ENCODE measurements around the gene MAP3K14.

Gene MAP3K14

DNA sequence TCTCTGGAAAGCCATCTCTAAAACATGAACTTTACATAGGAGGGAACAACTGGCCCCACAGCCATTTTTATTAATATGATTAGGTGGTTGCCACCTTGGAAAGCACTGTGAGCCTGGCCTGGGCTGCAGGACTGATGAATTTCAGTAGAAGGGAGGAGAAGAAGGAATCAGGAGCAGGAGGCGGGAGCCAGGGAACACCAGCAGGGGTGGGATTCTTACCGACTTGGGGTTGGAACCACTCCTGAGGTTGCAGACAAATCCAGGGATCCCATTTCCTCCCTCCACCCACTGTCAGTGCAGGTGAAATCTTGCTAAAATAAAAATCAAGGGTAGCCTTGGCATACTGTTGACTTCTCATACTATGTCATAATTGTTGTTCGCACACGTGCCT is 16.9 kb upstream of the MAP3K14 start:
- H3K9me2 ChIP-seq (replicated peaks; ENCODE audit: insufficient read depth, low read length), result no peaks in the 10 kb centered on the region
- no peaks in the 10 kb centered on the region for H3K4me1 ChIP-seq (ENCODE audit: low read length)
- H3F3A ChIP-seq (ENCODE audit: insufficient read depth, low read length), result no peaks in the 10 kb centered on the region
- H3K4me3 ChIP-seq (ENCODE audit: low read length), result no peak overlapping the region
- DNase-seq, result no peak
- no peaks in the 10 kb centered on the region for H3K27me3 ChIP-seq (replicated peaks; ENCODE audit: insufficient read depth, low read length)
- no peaks in the 10 kb centered on the region for H3K79me2 ChIP-seq (ENCODE audit: low read length)
- no peaks in the 10 kb centered on the region for H4K20me1 ChIP-seq (ENCODE audit: insufficient read depth, low read length)
- H2AFZ ChIP-seq (ENCODE audit: low read length), result no peak overlapping the region
- no peak overlapping the region for H3K27ac ChIP-seq (ENCODE audit: low read length)
- TF ChIP-seq, protein P1, sequence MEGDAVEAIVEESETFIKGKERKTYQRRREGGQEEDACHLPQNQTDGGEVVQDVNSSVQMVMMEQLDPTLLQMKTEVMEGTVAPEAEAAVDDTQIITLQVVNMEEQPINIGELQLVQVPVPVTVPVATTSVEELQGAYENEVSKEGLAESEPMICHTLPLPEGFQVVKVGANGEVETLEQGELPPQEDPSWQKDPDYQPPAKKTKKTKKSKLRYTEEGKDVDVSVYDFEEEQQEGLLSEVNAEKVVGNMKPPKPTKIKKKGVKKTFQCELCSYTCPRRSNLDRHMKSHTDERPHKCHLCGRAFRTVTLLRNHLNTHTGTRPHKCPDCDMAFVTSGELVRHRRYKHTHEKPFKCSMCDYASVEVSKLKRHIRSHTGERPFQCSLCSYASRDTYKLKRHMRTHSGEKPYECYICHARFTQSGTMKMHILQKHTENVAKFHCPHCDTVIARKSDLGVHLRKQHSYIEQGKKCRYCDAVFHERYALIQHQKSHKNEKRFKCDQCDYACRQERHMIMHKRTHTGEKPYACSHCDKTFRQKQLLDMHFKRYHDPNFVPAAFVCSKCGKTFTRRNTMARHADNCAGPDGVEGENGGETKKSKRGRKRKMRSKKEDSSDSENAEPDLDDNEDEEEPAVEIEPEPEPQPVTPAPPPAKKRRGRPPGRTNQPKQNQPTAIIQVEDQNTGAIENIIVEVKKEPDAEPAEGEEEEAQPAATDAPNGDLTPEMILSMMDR (IDR thresholded peaks at IDR 0.05; ENCODE audit: low read length), result no peak
- no peak for TF ChIP-seq EZH2phosphoT487 (IDR thresholded peaks at IDR 0.05; ENCODE audit: low read length)
- no peak for TF ChIP-seq EZH2 (optimal IDR thresholded peaks at IDR 0.05; ENCODE audit: low read depth, low read length)
- H3K4me2 ChIP-seq (ENCODE audit: low read depth, low read length), result no peak overlapping the region
- no peaks in the 10 kb centered on the region for H3K9me3 ChIP-seq (replicated peaks; ENCODE audit: insufficient read depth, low read length)
- no peak overlapping the region for H3K9ac ChIP-seq (ENCODE audit: low read length)
- no peaks in the 10 kb centered on the region for H3K36me3 ChIP-seq (replicated peaks; ENCODE audit: insufficient read depth, low read length)

DNA sequence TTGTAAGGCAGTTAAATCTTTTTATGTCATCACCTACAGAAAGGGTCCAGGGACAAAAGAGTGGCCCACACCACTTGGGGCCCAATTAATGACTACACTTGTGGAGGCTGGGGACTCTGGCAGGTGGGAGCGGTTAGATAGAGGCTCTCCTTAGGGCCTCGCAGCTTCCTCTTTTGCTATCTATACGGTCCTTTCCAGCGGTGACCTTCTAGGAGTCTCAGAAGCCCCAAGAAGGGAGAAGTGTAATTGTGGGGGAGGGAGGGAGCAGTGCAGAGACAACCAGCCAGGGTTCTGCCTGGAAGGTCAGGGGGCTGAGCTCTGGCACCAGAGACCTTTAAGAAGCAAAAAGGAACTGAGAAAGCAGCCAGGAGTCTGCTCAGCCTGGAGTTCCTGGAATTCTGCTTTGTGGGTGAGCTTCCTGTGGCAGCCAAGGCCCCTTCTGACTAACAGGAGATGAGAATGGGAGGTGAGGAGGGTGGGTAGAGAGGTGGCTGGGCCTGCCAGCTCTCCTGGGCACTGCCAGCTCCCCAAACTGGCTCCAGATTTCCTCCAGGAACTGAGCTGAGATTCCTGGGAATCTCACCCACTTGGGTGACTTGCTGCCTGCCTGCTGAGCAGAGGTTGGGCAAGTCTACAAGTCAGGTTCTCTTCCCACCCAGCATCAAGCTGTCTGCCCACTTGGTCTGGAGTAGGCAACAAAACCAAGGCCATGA is 16.3 kb upstream of the MAP3K14 start:
- Histone ChIP-seq H3K4me3 (ENCODE audit: low read length) (no peak overlapping the region), H3F3A (ENCODE audit: insufficient read depth, low read length) (no peaks in the 10 kb centered on the region), H3K9me2 (replicated peaks; ENCODE audit: insufficient read depth, low read length) (no peaks in the 10 kb centered on the region), H2AFZ (ENCODE audit: low read length) (no peak overlapping the region), H3K4me1 (ENCODE audit: low read length) (no peaks in the 10 kb centered on the region), H3K36me3 (replicated peaks; ENCODE audit: insufficient read depth, low read length) (no peaks in the 10 kb centered on the region), H3K79me2 (ENCODE audit: low read length) (no peaks in the 10 kb centered on the region), H3K9me3 (replicated peaks; ENCODE audit: insufficient read depth, low read length) (no peaks in the 10 kb centered on the region), H3K27ac (ENCODE audit: low read length) (no peak overlapping the region), H4K20me1 (ENCODE audit: insufficient read depth, low read length) (no peaks in the 10 kb centered on the region), H3K27me3 (replicated peaks; ENCODE audit: insufficient read depth, low read length) (no peaks in the 10 kb centered on the region), H3K4me2 (ENCODE audit: low read depth, low read length) (no peak overlapping the region), H3K9ac (ENCODE audit: low read length) (no peak overlapping the region)
- DNase-seq, result no peak
- no peak for TF ChIP-seq EZH2 (optimal IDR thresholded peaks at IDR 0.05; ENCODE audit: low read depth, low read length)
- TF ChIP-seq, protein P1 (IDR thresholded peaks at IDR 0.05; ENCODE audit: low read length), result no peak
- no peak for TF ChIP-seq EZH2phosphoT487 (IDR thresholded peaks at IDR 0.05; ENCODE audit: low read length)

DNA sequence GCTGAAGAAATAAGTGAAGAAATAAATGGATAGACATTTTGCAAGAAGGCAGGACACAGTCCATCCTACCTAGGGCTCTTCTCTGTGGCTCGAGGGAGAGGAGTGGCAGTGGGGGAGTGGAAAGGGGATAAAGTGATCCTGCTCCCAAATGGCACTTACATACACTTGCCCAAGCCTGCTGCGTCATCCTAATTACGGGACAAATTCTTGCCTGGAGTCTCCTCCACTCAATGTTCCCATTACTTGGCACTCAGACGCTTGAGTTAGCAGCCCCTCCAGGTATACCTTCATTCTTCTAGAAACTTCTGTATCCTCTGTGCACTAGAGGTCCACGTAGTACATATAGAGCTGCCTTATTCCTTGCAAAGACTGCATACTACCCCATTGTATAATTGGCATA is 15.7 kb upstream of the MAP3K14 start:
- no peak overlapping the region for H3K9ac ChIP-seq (ENCODE audit: low read length)
- H3K27me3 ChIP-seq (replicated peaks; ENCODE audit: insufficient read depth, low read length), result no peaks in the 10 kb centered on the region
- no peaks in the 10 kb centered on the region for H3K36me3 ChIP-seq (replicated peaks; ENCODE audit: insufficient read depth, low read length)
- no peak overlapping the region for H3K4me3 ChIP-seq (ENCODE audit: low read length)
- no peaks in the 10 kb centered on the region for H3K9me2 ChIP-seq (replicated peaks; ENCODE audit: insufficient read depth, low read length)
- H4K20me1 ChIP-seq (ENCODE audit: insufficient read depth, low read length), result no peaks in the 10 kb centered on the region
- no peak overlapping the region for H3K27ac ChIP-seq (ENCODE audit: low read length)
- no peaks in the 10 kb centered on the region for H3K9me3 ChIP-seq (replicated peaks; ENCODE audit: insufficient read depth, low read length)
- no peaks in the 10 kb centered on the region for H3K79me2 ChIP-seq (ENCODE audit: low read length)
- H3K4me1 ChIP-seq (ENCODE audit: low read length), result no peaks in the 10 kb centered on the region
- DNase-seq, result no peak
- H3K4me2 ChIP-seq (ENCODE audit: low read depth, low read length), result no peak overlapping the region
- H2AFZ ChIP-seq (ENCODE audit: low read length), result no peak overlapping the region
- TF ChIP-seq EZH2phosphoT487 (IDR thresholded peaks at IDR 0.05; ENCODE audit: low read length) (no peak), EZH2 (optimal IDR thresholded peaks at IDR 0.05; ENCODE audit: low read depth, low read length) (no peak)
- TF ChIP-seq, protein P1 (IDR thresholded peaks at IDR 0.05; ENCODE audit: low read length), result no peak
- no peaks in the 10 kb centered on the region for H3F3A ChIP-seq (ENCODE audit: insufficient read depth, low read length)

All from MM.1S (cell line).